Measurements from ENCODE around the gene GRIK2.

- TF ChIP-seq POLR2A (IDR thresholded peaks at IDR 0.05) = no peak
- TF ChIP-seq, protein P1, sequence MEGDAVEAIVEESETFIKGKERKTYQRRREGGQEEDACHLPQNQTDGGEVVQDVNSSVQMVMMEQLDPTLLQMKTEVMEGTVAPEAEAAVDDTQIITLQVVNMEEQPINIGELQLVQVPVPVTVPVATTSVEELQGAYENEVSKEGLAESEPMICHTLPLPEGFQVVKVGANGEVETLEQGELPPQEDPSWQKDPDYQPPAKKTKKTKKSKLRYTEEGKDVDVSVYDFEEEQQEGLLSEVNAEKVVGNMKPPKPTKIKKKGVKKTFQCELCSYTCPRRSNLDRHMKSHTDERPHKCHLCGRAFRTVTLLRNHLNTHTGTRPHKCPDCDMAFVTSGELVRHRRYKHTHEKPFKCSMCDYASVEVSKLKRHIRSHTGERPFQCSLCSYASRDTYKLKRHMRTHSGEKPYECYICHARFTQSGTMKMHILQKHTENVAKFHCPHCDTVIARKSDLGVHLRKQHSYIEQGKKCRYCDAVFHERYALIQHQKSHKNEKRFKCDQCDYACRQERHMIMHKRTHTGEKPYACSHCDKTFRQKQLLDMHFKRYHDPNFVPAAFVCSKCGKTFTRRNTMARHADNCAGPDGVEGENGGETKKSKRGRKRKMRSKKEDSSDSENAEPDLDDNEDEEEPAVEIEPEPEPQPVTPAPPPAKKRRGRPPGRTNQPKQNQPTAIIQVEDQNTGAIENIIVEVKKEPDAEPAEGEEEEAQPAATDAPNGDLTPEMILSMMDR (IDR thresholded peaks at IDR 0.05) = no peak
Measured at GRCh38 chr6:101545191-101545590, 151.7 kb downstream of the GRIK2 start.

Measured in tibial nerve (tissue), 3 donors.